GM10847 (cell line): Measurements from ENCODE around the gene LRCH4.
A peak's percentile ranks its signal among the peaks of the same experiment; 100 is the strongest.

Experiments
- POLR2A ChIP-seq: IDR thresholded peaks from 2 replicates; pipeline ENCODE4 v1.6.1; 2011; ENCODE audit not compliant: insufficient read length; ENCODE audit errors: extremely low read depth

LRCH4 gene, protein sequence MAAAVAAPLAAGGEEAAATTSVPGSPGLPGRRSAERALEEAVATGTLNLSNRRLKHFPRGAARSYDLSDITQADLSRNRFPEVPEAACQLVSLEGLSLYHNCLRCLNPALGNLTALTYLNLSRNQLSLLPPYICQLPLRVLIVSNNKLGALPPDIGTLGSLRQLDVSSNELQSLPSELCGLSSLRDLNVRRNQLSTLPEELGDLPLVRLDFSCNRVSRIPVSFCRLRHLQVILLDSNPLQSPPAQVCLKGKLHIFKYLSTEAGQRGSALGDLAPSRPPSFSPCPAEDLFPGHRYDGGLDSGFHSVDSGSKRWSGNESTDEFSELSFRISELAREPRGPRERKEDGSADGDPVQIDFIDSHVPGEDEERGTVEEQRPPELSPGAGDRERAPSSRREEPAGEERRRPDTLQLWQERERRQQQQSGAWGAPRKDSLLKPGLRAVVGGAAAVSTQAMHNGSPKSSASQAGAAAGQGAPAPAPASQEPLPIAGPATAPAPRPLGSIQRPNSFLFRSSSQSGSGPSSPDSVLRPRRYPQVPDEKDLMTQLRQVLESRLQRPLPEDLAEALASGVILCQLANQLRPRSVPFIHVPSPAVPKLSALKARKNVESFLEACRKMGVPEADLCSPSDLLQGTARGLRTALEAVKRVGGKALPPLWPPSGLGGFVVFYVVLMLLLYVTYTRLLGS

GRCh38 chr7:100585511-100586265 lies at the start of gene LRCH4:
LRCH4 (minus strand) TSS chr7:100586129; CDS start chr7:100586100, 29 bp downstream.
- peak; percentile 96 for TF ChIP-seq POLR2A

- peak; percentile 21 for TF ChIP-seq POLR2A
Observed at GRCh38 chr7:100632951-100633717, 47.2 kb upstream of the LRCH4 start.

DNA sequence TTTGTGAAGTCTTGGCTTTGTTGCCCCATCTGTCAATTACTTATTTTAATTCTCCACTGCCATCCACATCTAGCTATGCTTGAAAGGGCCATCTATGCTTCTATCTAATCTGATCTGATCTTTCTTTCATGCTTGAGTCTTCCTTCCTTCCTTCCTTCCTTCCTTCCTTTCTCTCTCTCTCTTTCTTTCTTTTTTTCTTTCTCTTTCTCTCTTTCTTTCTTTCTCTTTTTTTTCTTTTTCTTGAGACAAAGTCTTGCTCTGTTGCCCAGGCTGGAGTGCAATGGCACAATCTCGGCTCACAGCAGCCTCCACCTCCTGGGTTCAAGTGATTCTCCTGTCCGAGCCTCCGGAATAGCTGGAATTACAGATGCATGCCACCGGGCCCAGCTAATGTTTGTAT lies 44.1 kb upstream of the LRCH4 start:
- no peak for TF ChIP-seq POLR2A

DNA sequence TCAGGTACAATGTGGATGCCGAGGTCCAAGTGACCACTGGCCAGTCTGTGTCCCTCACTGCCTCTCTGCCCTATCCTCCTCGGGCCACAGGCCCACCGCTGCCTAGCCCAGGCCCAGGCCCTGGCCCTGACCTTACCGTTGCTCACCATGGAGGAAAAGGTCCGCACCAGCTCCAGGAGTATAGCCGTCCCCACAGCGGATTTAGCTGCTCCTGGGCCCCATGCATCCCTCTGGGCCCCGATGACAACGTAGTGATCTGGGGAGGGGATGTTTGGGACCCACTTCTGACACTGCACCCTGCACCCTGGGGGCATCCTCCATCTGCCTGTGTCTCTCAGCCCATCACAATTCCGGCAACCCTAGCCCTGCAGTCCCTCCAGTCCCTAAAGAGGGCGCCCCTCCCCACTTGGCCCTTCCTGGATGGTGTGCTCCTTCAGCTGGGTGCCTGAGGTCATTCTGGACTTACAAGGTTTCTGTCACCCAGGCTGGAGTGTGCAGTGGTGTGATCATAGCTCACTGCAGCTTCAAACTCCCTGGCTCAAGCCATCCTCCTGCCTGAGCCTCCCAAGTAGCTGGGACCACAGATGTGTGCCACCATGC lies 43.3 kb upstream of the LRCH4 start:
- TF ChIP-seq POLR2A = no peak

DNA sequence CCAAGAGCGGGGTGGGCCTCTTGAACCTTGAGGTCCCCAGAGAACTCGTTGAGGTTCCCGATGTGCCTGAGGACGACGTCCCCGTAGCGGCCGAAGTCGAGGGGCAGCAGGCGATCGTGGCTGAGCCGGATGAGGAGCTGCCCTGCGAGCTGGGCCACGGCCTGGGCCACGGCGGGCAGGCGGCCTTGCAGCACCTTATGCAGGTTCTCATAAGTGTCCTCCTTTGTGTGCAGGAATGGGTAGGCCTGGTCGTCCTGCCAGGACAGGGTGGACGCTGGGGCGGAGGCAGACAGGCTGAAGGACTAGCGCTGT lies 41.3 kb upstream of the LRCH4 start:
- no peak for TF ChIP-seq POLR2A

DNA sequence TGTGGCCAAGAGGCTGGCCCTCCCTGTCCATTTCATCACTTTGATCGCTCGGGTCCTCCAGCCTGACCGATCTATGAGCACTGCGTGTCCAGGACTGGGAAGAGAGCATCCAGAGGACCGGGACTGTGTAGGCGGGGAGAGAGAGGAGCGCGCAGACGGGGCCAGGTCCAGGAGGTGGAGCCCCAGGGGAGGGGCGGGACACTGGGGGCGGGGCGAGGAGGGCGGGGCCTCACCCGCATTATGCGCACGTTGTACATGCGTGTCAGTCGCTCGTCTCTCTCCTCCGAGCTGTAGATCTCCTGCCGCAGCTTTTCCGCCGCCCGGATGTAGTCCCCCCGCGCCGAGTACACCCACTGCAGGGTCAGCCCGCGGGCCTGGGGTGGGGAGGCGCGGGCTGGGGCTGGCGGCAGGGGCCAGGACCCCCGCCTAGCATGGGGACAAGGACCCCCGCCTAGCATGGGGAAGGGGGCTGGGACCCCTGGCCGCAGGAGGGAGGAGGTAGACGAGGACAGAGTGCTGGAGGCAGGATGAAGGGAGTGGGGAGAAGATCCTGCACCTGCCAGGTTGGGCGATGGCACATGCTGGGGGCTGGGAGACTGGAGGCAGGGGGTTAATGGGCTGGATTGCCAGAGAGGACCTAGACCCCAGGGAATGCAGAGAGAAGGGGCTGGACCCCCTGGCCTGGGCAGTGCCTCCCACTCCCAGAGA lies 40.8 kb upstream of the LRCH4 start:
- peak; percentile 44 for TF ChIP-seq POLR2A

- no peak for TF ChIP-seq POLR2A
Observed at GRCh38 chr7:100626055-100626454, 40.1 kb upstream of the LRCH4 start.

DNA sequence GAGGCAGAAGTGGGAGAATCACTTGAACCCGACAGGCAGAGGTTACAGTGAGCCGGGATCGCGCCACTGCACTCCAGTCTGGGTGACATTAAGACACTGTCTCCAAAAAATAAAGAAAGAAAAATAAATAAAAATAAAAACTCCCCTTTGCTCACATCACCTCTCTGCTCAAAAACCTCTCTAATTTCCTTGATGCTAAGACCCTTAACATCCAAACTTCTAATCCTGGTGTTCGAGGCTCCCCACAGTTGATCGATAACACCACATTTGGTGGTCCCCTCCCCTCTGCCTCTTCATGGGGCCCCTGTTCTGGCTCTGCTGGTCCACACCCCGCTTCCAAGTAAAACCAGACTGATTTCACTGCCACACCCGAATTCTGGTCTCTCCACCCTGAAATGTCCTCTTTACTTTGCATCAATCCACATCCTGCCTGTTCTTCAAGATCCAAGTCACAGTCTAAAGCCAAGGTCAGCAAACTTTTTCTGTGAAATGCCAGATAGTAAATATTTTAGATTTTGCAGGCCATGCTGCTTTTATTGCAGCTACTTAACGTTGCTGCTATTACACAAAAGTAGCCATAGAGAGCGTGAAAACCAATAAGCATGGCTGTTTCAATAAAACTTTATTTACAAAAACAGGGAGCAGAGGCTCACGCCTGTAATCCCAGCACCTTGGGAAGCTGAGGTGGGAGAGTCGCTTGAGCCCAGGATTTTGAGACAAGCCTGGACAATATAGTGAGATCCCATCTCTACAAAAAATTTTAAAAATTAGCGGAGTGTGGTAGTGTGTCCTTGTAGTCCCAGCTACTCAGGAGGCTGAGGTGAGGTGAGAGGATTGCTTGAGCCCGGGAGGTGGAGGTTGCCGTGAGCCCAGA lies 38.3 kb upstream of the LRCH4 start:
- no peak for TF ChIP-seq POLR2A

GRCh38 chr7:100621554-100621953 lies 35.6 kb upstream of the LRCH4 start:
- TF ChIP-seq POLR2A = no peak

GRCh38 chr7:100620804-100621203 lies 34.9 kb upstream of the LRCH4 start:
- no peak for TF ChIP-seq POLR2A

DNA sequence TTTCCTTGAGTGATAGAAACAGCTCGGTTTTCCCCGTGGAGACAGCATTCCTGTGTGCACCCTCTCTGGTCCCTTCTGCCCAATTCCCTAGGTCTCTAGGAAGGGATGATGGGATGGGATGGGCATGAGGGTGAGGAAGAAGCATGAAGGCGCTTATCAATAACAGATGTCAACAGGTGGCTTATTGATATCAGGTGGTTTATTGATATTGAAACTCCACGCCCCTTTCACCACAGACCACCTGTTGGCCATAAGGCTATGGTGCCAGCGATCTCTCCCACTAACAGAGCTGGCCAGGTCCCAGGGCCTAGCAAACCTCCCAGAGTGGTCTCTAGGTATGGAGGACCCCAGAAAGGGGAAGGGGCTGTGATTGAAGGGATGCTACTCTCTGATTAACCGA lies 34.3 kb upstream of the LRCH4 start:
- TF ChIP-seq POLR2A = no peak

DNA sequence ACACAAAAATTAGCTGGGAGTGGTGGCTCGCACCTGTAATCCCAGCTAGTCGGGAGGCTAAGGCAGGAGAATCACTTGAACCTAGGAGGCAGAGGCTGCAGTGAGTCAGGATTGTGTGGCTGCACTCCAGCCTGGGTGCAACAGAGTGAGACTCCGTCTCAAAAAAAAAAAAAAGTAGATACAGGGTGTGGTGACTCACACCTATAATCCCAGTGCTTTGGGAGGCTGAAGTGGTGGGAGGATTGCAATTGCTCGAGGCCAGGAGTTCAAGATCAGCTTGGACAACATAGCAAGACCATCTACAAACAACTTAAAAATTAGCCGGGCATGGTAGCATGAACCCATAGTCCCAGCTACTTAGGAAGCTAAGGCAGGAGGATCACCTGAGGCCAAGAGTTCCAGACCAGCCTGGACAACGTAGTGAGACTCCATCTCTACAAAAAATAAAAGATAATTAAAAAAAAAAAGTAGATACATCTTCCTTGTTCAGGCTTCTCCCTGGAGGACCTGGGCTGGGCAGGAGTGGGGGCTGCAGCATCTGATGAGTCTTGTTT lies 28.5 kb upstream of the LRCH4 start:
- no peak for TF ChIP-seq POLR2A

GRCh38 chr7:100613412-100614175 lies 27.7 kb upstream of the LRCH4 start:
- TF ChIP-seq POLR2A = no peak
